HG03066 (cell line): Measurements from ENCODE around the gene TSHB.
"Not testable (repeated sequence)": the region's sequence is repeated elsewhere in the genome, so short reads cannot be mapped to it uniquely, and the experiment has no call there.

Experiments used
- ATAC-seq: cut with Tn5 transposase; IDR thresholded peaks from one replicate; pipeline ENCODE4 v1.9.1; 2021; ENCODE audit warnings: low read depth; ENCODE audit not compliant: unreplicated experiment

TSHB gene

DNA sequence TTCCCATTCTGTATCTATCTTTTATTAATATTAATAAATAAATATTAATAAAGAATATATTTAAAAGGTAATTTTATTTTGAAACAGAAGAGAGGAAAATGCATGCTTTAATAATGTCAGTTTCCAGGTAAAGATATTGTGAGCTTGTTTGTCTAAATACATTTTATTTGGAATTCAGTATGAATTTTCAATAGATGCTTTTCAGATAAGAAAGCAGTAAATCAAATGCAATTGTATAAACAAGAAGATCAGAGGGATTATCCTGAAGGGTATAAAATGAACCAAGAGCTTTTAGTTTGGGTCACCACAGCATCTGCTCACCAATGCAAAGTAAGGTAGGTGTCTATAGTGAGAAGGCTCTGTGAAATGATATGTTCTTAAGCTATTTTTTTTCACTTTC lies at the start of gene TSHB:
Gene TSHB, plus strand, starts transcription at position 301 of the 400 bp plus-strand sequence. CDS start 3,537 bp downstream, outside the sequence.
- ATAC-seq: no peak

DNA sequence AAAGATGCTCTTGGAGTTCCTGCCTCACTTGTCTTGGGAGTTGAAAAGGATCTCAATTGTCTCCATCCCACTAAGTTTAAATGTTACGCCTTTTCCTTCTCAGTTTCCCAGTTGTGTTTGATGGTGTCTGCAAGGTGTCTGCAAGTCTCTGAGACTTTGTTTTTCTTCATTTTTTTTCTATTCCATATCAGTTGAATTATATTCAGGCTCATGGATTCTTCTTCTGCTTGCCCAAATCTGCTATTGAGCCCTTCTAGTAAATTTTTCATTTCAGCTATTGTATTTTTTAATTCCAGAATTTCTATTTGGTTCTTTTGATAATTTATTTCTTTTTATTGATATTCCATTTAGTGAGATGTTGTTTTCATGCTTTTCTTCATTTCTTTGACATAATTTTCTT lies 47.4 kb upstream of the TSHB start:
- no peak for ATAC-seq

GRCh38 chr1:114986286-114986685 lies 43.3 kb upstream of the TSHB start:
- no peak for ATAC-seq

DNA sequence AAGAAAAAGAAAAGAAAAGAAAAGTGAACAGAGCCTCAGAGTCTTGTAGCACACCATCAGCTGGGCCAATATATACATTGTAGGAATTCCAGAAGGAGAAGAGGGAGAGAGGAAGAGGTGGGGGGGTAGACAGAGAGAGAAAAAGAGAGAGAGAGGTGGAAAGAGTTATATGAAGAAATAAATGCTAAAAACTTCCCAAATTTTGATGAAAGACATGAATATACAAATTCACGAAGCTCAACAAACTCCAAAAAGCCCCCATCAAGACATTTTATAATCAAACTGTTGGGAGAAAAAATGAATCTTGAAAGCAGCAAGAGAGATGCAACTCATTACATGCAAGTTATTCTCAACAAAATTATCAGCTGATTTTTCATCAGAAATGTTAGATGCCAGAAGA lies 41.5 kb upstream of the TSHB start:
- no peak for ATAC-seq

- no peak for ATAC-seq
These were observed 31.9 kb upstream of the TSHB start for GRCh38 chr1:114997510-114998289.

- no peak for ATAC-seq
These were observed 23.4 kb upstream of the TSHB start for GRCh38 chr1:115006191-115006590.

DNA sequence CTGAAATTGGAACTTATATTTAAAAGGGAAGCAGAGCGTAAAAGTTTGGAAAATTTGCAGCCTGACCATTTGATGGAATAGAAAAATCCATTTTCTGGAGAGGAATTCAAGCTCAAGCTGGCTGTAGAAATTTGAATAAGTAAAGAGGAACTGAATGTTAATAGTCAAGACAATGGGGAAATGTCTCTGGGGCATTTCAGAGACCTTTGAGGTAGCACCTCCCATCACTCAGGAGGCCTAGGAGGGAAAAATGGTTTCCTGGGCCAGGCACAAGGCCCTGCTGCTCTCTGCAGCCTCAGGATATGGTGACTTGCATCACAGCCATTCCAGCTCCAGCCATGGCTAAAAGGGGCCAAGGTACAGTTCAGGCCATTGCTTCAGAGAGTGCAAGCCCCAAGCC lies 17.6 kb upstream of the TSHB start:
- no peak for ATAC-seq

DNA sequence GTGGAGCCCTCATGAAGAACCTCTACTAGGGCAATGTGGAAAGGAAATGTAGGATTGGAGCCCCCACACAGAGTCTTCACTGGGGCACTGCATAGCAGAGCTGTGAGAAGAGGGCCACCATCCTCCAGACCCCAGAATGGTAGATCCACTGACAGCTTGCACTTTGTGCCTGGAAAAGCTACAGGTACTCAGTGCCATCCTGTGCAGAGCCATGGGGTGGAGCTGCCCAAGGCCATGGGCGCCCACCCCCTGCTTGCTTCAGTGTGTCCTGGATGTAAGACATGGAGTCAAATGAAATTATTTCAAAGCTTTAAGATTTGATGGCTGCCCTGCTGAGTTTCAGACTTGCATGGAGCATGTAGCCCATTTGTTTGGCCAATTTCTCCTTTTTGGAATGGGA lies 17.2 kb upstream of the TSHB start:
- ATAC-seq: no peak

DNA sequence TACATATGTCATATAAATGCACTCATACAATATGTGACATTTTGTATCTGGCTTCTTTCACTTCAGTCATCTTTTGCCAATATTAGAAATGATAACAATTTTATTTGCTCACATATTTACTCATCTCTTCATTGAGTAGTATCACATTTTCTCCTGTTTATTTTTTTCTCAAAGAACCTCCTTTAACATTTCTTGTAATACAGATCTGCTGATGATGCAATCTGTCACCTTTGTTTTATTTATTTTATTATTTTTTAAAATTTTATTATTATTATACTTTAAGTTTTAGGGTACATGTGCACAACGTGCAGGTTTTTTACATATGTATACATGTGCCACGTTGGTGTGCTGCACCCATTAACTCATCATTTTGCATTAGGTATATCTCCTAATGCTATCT lies 15.8 kb upstream of the TSHB start:
- ATAC-seq: no peak

- not testable (repeated sequence) for ATAC-seq
These were observed 10.1 kb upstream of the TSHB start for GRCh38 chr1:115019549-115019948.

- ATAC-seq: no peak
These were observed 8.5 kb upstream of the TSHB start for GRCh38 chr1:115021145-115021544.

GRCh38 chr1:115023593-115023992 lies 6.0 kb upstream of the TSHB start:
- no peak for ATAC-seq

GRCh38 chr1:115031595-115031994 lies 2.0 kb downstream of the TSHB start:
- ATAC-seq: no peak

DNA sequence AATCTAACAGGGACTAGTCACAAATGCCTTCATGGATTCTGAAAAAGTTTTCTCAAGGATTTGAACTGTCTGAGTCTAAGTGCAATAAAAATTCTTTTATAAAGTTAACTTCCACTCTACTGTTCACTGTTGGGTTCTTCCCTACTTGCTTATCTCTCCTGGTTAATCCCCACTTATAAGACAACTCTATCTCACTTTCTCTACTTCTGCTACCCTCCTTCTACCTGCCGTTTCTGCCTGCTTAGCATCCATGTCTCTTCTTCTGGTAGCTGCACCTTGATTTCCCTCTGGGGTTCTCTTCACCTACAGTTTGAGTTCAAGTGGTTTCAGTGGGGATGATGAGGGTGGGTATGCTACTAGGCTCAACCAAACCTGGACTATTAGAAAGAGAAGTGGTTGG lies 6.0 kb downstream of the TSHB start:
- ATAC-seq: no peak

DNA sequence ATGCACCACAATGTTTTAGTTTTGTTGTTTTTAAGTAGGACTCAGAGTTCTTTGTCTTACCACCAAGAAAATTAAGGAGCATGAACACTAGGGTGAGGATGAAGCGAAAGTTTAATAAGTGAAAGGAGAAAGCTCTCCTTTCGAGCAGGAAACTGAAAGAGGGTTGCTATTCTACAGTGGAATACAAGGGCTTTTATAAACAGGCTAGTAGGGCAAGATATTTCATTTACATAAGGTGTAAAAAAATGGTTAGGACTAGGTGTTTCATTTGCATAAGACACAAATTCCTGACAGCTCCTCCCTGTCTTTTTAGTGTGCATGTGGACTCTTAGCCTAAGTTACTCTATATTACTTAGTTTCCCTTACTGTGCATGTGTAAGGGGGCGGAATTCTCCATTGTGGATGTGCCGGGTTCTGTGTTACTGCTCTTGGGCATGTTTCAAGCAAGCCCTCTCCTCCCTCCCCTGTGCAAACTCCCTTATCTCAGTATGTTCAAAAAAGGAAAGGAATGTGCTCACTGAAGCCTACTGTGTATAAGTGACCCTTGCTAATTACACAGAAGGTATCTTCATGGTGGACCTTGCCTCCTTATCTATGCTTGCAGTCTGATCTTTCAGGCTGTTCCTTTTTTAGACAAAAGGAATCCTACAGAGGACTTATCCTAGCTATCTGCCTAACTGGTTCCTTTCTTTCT lies 7.3 kb downstream of the TSHB start:
- ATAC-seq: no peak

GRCh38 chr1:115040501-115040900 lies 10.9 kb downstream of the TSHB start:
- no peak for ATAC-seq

DNA sequence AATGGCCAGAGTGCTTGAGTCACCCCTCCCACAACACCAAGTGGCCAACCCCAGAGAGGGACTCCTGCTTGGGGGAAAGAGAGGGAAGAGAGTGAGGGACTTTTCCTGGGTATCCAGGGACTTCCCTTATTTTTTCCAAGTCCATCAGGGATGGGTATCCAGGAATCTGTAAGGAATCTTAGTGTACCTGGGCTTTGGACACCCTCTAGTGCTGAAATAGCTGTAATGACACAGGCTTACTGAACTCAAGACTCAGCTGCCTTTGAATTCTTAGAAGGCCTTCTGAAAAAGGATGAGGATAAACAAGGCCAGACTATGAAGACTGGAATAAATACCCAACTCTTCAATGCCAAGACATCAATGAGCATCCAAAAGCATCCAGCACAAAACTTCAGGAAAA lies 12.0 kb downstream of the TSHB start:
- ATAC-seq: no peak

GRCh38 chr1:115046751-115047150 lies 17.1 kb downstream of the TSHB start:
- no peak for ATAC-seq

- ATAC-seq: no peak
These were observed 22.2 kb downstream of the TSHB start for GRCh38 chr1:115051850-115052249.

DNA sequence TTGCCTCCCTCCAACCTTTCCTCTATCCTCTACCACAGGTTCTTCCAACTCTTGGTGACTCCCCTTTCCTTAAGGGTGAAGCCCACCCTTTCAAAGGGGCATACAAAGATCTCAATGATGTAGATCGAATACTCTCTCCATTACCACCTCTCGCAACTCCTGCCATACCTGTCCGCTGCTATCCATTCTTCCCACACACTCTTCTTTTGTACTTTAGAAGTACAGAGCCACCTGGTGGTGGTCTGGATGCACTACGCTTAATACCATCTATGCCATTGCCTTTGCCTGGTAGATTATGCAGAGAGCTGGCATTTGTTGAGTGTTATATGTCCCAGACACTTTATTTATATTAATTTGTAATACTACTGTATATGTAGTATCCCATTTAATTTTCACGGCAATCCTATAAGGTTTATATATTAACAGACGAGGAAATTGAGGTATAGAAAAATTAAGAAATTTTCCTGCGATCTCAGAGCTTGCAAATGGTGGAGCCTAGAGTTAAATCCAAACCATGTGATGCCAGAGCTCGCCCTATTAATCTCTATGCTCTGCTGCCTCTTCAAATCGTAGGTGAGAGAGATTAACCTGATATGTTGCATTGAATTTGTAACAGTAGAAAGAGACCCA lies 22.9 kb downstream of the TSHB start:
- ATAC-seq: no peak

DNA sequence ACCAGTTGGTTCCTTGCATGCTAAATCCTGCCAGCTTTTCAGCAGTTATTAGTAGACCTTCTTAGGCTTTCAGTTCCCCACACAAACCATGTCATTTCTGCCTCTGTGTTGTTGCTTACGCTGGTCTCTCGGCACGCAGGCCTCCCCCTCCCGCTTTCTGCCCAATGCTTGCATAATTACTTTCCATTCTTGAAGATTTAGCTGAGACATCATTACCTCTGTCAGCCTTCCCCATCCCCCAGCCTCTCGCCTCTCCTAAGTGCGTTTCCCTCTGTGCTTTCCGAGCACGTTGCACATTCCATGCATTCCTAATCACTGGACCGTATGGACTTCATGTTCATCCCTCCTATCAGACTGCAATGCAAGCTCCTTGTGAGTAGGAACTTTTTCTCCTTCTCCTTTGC lies 26.8 kb downstream of the TSHB start:
- ATAC-seq: no peak
